Inferior parietal cortex (tissue), 1 donor: ENCODE results near the gene MX2.
"Not testable (repeated sequence)": the region's sequence is repeated elsewhere in the genome, so short reads cannot be mapped to it uniquely, and the experiment has no call there.

Source experiments
- DNase-seq: peaks from one replicate; pipeline ENCODE4 v3.0.0-alpha.2; 2016; ENCODE audit errors: extremely low spot score

Gene MX2, protein sequence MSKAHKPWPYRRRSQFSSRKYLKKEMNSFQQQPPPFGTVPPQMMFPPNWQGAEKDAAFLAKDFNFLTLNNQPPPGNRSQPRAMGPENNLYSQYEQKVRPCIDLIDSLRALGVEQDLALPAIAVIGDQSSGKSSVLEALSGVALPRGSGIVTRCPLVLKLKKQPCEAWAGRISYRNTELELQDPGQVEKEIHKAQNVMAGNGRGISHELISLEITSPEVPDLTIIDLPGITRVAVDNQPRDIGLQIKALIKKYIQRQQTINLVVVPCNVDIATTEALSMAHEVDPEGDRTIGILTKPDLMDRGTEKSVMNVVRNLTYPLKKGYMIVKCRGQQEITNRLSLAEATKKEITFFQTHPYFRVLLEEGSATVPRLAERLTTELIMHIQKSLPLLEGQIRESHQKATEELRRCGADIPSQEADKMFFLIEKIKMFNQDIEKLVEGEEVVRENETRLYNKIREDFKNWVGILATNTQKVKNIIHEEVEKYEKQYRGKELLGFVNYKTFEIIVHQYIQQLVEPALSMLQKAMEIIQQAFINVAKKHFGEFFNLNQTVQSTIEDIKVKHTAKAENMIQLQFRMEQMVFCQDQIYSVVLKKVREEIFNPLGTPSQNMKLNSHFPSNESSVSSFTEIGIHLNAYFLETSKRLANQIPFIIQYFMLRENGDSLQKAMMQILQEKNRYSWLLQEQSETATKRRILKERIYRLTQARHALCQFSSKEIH

DNA sequence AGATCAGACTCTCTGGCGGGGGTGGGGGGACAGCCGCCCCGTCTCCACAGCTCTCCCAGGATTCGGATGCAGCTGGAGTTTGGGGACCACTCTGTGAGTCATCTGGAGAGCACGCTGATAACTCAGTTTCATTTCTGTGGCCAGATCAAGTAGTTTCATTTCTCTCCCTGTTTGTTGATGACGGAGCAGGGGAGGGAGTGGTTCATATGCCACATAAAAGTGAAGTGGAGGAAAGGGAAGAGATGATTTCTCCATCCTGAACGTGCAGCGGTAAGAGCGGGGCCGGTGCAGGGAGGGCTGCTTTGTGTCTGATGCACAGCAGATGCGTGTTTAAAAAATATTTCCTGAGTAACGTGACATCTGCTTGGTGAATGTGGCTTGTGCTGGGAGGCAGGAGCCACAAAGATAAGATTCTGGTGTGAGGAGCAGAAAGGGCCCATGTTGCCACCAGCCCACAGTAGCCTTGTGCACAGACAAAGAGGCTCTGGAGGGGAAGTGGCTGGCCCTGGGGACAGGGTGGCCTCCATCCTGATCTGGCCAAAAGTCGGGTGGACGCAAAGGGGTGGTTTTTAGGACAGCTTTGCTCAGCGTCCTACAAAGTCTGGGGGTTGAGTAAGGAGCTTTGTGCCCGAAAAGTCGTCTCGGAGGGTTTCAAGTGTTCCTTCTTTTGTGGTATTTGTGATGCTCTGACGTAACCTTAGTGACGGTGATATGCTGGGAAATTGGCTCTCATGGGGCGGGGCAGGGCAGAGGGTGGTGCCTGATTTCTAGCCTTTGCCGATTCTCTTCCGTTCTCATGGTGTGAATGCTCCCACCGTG, at the start of gene MX2:
Gene MX2 (plus strand): TSS at position 242 of the 819 bp plus-strand sequence. CDS start 14,880 bp downstream, outside the sequence.
- DNase-seq, result no peak

DNA sequence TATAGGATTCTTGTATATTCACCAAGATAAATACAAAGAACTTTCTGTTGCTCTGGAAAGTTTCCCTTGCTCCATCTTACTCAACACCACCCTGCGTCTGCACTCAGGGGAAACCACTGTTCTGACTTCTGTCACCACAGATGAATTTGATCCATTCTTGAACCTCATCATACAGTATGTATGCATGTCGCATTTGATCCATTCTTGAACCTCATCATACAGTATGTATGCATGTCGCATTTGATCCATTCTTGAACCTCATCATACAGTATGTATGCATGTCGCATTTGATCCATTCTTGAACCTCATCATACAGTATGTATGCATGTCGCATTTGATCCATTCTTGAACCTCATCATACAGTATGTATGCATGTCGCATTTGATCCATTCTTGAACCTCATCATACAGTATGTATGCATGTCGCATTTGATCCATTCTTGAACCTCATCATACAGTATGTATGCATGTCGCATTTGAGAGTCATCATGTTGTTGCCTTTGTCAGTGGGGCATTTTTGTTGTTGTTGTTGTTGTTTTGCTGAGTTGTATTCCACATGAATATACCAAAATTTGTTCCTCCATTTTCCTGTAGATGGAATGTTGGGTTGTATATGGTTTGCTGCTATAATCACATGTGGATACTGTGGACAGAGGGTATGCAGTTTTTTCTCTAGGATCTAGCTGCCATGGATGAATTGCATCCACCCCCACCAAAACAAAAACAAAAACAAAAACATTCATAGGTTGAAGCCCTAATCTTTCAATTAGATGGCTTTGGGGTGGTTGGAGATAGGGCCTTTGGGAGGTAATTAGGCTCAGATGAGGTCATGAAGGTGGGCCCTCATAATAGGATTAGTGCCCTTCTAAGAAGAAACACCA, 48.3 kb upstream of the MX2 start:
- DNase-seq, result not testable (repeated sequence)

GRCh38 chr21:41315726-41316125, 46.1 kb upstream of the MX2 start:
- no peak for DNase-seq

GRCh38 chr21:41316200-41317062, 45.4 kb upstream of the MX2 start, which contains the start of gene FAM3B:
TSS of gene FAM3B (plus strand) at chr21:41316801. CDS start at chr21:41316880, 79 bp downstream.
- no peak for DNase-seq

GRCh38 chr21:41317063-41317392, 44.8 kb upstream of the MX2 start:
- DNase-seq, result no peak

GRCh38 chr21:41317458-41317857, 44.4 kb upstream of the MX2 start:
- DNase-seq, result no peak

DNA sequence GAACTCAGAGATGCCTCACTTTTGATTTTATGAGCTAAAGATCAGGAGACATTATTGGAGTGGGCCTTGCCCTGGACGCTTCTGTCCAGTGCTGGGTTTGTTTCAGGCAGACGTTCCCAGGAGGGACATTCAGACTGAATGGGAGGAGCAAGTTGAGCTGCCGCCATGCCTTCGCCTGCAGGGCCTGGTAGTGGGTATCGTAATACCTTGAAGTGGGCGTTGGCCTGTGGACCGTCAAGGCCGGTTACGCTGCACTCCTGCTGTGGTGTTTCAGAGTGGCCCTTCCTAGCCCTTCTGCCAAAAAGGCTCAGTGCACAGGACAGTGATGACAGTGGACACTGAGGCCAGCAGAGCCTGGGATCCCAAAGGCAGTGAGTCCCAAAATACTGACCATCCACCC, 43.6 kb upstream of the MX2 start:
- DNase-seq, result no peak

- no peak for DNase-seq
Measured at GRCh38 chr21:41319273-41319672, 42.6 kb upstream of the MX2 start.

- DNase-seq, result no peak
Measured at GRCh38 chr21:41321211-41321907, 40.5 kb upstream of the MX2 start.

DNA sequence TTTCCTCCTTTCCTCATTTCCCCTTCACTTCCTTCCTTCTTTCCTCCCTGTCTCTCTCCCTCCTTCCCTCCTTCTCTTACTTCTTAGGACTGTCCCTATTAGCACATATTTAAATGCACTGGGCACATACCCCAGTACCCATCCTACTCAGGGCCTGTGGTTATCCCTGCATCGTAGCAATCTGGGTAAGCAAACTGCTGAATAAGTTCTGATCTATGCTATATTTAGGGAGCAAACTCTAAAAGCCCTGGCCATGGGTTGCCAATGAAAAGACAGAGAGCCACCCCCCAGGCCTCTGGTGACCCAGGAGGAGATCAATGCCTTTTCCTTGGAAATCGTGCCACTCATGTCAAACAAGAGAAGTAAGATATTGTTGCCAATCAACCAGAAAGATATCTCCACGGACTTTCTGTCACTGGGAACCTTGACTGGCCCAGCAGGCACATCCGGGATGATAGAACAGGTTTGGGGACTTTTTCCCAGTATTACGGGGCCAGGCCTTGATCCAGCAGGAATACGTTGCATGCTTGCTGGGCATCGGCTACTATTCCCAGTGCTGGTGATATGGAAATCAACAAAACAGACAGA, 39.8 kb upstream of the MX2 start:
- DNase-seq, result no peak

GRCh38 chr21:41322496-41323382, 39.1 kb upstream of the MX2 start:
- DNase-seq, result no peak

DNA sequence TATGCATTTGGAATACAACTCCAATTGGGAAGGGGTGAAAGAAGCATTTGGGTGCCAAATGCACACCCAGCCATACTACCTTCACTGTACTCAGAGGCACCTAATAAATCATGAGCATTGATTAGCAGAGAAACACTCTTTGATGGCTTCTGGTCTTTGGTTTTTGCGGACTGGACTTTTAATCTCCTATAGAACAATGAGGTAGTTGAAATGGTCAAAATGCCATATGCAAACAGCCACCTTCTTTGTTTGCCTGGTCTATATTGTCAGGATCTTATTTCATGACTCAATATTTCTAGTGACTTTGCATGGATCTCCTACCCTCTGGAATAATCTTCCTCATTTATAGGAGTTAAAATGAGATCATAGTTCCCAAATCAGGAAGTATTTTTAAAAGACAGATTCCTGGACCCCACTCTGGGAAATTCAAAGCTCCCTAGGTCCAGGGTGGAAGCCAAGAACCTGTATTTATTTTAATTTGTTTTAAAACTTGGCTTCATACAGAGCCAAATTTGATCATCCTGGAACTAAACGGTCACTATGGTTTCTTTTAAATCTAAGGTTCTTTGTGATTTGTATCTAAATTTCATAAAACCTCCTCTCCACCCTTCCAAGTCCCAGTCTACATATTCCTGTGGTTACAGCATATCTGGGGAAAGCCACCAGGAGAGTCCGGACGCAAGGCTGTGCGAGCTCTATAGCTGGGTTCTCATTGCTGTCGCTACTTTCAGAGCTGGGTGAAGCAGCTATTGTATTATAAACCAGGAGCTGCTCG, 36.5 kb upstream of the MX2 start:
- DNase-seq, result no peak

GRCh38 chr21:41326414-41327080, 35.3 kb upstream of the MX2 start:
- no peak for DNase-seq

- DNase-seq, result no peak
Measured at GRCh38 chr21:41327753-41328152, 34.1 kb upstream of the MX2 start.

- no peak for DNase-seq
Measured at GRCh38 chr21:41328660-41329607, 32.9 kb upstream of the MX2 start.

DNA sequence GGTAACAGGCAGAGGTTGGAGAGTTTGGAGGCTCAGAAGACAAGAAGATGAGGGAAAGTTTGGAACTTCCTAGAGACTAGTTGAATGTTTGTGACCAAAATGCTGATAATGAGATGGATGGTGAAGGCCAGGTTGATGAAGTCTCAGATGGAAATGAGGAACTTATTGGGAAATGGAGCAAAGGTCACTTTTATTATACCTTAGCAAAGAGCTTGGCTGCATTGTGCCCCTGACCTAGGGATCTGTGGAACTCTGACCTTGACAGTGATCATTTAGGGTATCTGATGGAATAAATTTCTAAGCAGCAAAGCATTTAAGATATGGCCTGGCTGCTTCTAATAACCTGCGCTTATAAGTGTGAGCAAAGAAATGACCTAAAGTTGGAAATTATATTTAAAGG, 28.1 kb upstream of the MX2 start:
- no peak for DNase-seq
